ENCODE measurements around the gene CDK8.

The CDK8 gene

DNA sequence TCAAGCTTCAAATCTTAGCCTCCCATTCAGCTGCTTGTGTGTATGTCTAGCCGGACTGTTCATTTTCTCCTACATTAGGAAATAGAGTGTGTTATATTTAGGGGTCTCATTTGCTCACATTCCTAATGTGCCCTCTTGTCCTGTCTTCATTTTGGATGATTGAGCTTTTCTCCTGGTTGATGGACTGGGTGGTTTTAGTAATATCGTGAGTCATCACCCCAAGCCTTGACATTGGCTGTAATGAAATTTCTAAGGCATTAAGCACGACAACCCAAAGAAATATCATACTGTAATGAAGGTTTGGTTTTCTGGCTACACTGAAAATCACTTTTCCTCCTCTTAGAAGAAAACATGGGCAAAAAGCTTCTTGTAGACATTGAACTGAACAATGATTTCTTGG is 192.8 kb downstream of the CDK8 start:
- DNase-seq (ENCODE audit: low spot score): no peak

DNA sequence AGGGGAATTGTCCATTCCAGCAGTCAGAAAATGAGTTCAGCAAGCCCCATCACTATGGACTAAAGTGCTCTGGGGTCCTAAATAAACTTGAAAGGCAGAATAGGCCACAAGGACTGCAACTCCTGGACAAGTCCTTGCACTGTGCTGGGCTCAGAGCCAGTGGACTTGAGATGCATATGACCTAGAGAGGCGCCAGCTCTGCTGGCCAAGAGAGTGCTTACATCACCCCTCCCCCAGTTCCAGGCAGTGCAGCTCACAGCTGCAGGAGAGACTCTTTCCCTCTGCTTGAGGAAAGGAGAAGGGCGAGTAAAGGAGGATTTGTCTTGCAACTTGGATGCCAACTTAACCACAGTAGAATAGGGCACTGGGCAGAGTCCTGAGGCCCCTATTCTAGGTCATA is 194.1 kb downstream of the CDK8 start:
- DNase-seq (ENCODE audit: low spot score): no peak

GRCh38 chr13:26449063-26449848 is 195.3 kb downstream of the CDK8 start:
- no peak for DNase-seq (ENCODE audit: low spot score)
